ENCODE data around the gene MPND.

- TF ChIP-seq, protein P1, sequence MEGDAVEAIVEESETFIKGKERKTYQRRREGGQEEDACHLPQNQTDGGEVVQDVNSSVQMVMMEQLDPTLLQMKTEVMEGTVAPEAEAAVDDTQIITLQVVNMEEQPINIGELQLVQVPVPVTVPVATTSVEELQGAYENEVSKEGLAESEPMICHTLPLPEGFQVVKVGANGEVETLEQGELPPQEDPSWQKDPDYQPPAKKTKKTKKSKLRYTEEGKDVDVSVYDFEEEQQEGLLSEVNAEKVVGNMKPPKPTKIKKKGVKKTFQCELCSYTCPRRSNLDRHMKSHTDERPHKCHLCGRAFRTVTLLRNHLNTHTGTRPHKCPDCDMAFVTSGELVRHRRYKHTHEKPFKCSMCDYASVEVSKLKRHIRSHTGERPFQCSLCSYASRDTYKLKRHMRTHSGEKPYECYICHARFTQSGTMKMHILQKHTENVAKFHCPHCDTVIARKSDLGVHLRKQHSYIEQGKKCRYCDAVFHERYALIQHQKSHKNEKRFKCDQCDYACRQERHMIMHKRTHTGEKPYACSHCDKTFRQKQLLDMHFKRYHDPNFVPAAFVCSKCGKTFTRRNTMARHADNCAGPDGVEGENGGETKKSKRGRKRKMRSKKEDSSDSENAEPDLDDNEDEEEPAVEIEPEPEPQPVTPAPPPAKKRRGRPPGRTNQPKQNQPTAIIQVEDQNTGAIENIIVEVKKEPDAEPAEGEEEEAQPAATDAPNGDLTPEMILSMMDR (tag by site-specific recombination; IDR thresholded peaks at IDR 0.05), result no peak
- TF ChIP-seq ZNF138 (tag by site-specific recombination; IDR thresholded peaks at IDR 0.05; ENCODE audit: borderline replicate concordance) (no peak), ZNF37A (tag by site-specific recombination; IDR thresholded peaks at IDR 0.05) (no peak), ZNF175 (tag by site-specific recombination; IDR thresholded peaks at IDR 0.05) (no peak), SP3 (tag by site-specific recombination; IDR thresholded peaks at IDR 0.05) (peak; percentile 31), ZNF521 (tag by site-specific recombination; IDR thresholded peaks at IDR 0.05) (no peak), PATZ1 (tag by site-specific recombination; IDR thresholded peaks at IDR 0.05) (no peak)
Measured at GRCh38 chr19:4327252-4327876, 16.0 kb upstream of the MPND start.

Data from HEK293 (cell line).